IMR-90 (cell line): Measurements from ENCODE around the gene ZNF785. TPM values are rescaled to one million over a fixed set of nuclear protein-coding genes. Genes with fewer than 3 reads are reported as not detected.
"Not testable (repeated sequence)": the region's sequence is repeated elsewhere in the genome, so short reads cannot be mapped to it uniquely, and the experiment has no call there.

Experiments
- ATAC-seq: fragments of 200-7000 bp; cut with Tn5 transposase; 2 replicates; pipeline ENCODE4 v1.9.1; 2020; ENCODE audit warnings: low read depth, mild to moderate bottlenecking, moderate library complexity
- BruUV-seq: library from RNA; stranded (reverse); fragments of 400-500 nt; replicated peaks from 2 replicates; lab custom pipeline; 2021; lab: Mats Ljungman, UMichigan
- CTCF ChIA-PET: fragments of 300-600 bp; formaldehyde crosslinking; extraction: SDS; loops from one replicate; lab custom pipeline; 2021; ENCODE audit warnings: antibody characterized with exemption; lab: Yijun Ruan, JAX
- POLR2A ChIA-PET: fragments of 300-600 bp; sonication (Branson Sonifier 250); formaldehyde crosslinking; loops from one replicate; lab custom pipeline; 2022; ENCODE audit warnings: antibody characterized with exemption; ENCODE audit not compliant: unreplicated experiment; lab: Charles Lee
- DNase-seq: peaks from one replicate; pipeline ENCODE4 v3.0.0; 2013
- H2AFZ ChIP-seq: replicated peaks from 2 replicates; pipeline ENCODE3; 2013; ENCODE audit warnings: low read length, mild to moderate bottlenecking; ENCODE audit not compliant: poor library complexity
- H2AK5ac ChIP-seq: 2 replicates; pipeline ENCODE4 v1.6.1; 2013; ENCODE audit warnings: low read depth, low read length, inconsistent platforms
- H2AK9ac ChIP-seq: replicated peaks from 2 replicates; pipeline ENCODE3; 2013; ENCODE audit warnings: mild to moderate bottlenecking, low read depth, low read length, moderate library complexity; ENCODE audit not compliant: poor library complexity
- H2BK120ac ChIP-seq: 2 replicates; pipeline ENCODE4 v1.6.1; 2013; ENCODE audit warnings: low read depth, low read length, inconsistent platforms
- H2BK15ac ChIP-seq: 3 replicates; pipeline ENCODE4 v1.6.1; 2013; ENCODE audit warnings: low read depth, low read length, inconsistent platforms
- H2BK20ac ChIP-seq: 2 replicates; pipeline ENCODE4 v1.6.1; 2013; ENCODE audit warnings: low read depth, mild to moderate bottlenecking, inconsistent platforms, low read length, moderate library complexity
- H2BK5ac ChIP-seq: 2 replicates; pipeline ENCODE4 v1.6.1; 2013; ENCODE audit warnings: mild to moderate bottlenecking, low read depth, low read length, inconsistent platforms; ENCODE audit not compliant: poor library complexity, severe bottlenecking
- H3K14ac ChIP-seq: replicated peaks from 2 replicates; pipeline ENCODE4 v1.6.1; 2013; ENCODE audit warnings: low read depth, low read length, inconsistent platforms
- H3K18ac ChIP-seq: 2 replicates; pipeline ENCODE4 v1.6.1; 2013; ENCODE audit warnings: low read depth, low read length, control low read depth
- H3K23ac ChIP-seq: 2 replicates; pipeline ENCODE4 v1.6.1; 2013; ENCODE audit warnings: low read depth, low read length, inconsistent platforms
- H3K27ac ChIP-seq: 2 replicates; pipeline ENCODE4 v1.5.1; 2013; ENCODE audit warnings: mild to moderate bottlenecking, control low read depth, low read length; ENCODE audit not compliant: insufficient read depth
- H3K27me3 ChIP-seq: 2 replicates; pipeline ENCODE4 v1.6.1; 2013; ENCODE audit warnings: low read length; ENCODE audit not compliant: control insufficient read depth, insufficient read depth
- H3K36me3 ChIP-seq: 2 replicates; pipeline ENCODE4 v1.6.1; 2013; ENCODE audit warnings: low read length, mixed read lengths; ENCODE audit not compliant: control insufficient read depth, insufficient read depth
- H3K4ac ChIP-seq: 2 replicates; pipeline ENCODE4 v1.6.1; 2013; ENCODE audit warnings: low read depth, low read length, inconsistent platforms
- H3K4me1 ChIP-seq: 2 replicates; pipeline ENCODE4 v1.6.1; 2013; ENCODE audit warnings: low read length, mixed read lengths; ENCODE audit not compliant: control insufficient read depth, insufficient read depth
- H3K4me2 ChIP-seq: 2 replicates; pipeline ENCODE4 v1.6.1; 2013; ENCODE audit warnings: low read depth, mild to moderate bottlenecking, control low read depth, low read length, moderate library complexity
- H3K4me3 ChIP-seq: 2 replicates; pipeline ENCODE4 v1.5.1; 2013; ENCODE audit warnings: low read depth, mild to moderate bottlenecking, control low read depth, low read length, moderate library complexity; ENCODE audit not compliant: insufficient read depth
- H3K56ac ChIP-seq: 2 replicates; pipeline ENCODE4 v1.6.1; 2013; ENCODE audit warnings: low read length, inconsistent platforms; ENCODE audit not compliant: insufficient read depth; ENCODE audit errors: extremely low read depth
- H3K79me1 ChIP-seq, 2 experiments: 2 replicates each; pipeline ENCODE4 v1.6.1; 2013; ENCODE audit warnings: low read length in 2 of 2, inconsistent platforms in 1 of 2, low read depth in 1 of 2
- H3K9ac ChIP-seq: 2 replicates; pipeline ENCODE4 v1.6.1; 2013; ENCODE audit warnings: low read depth, low read length, control low read depth
- H3K9me1 ChIP-seq: 2 replicates; pipeline ENCODE4 v1.6.1; 2013; ENCODE audit warnings: low read length, inconsistent platforms; ENCODE audit not compliant: insufficient read depth
- H3K9me3 ChIP-seq: 2 replicates; pipeline ENCODE4 v1.6.1; 2013; ENCODE audit warnings: low read length; ENCODE audit not compliant: control insufficient read depth, insufficient read depth
- H4K20me1 ChIP-seq: 2 replicates; pipeline ENCODE4 v1.6.1; 2013; ENCODE audit warnings: low read length, inconsistent platforms; ENCODE audit not compliant: insufficient read depth
- H4K5ac ChIP-seq: 2 replicates; pipeline ENCODE4 v1.6.1; 2013; ENCODE audit warnings: mild to moderate bottlenecking, low read depth, low read length, control low read depth
- H4K8ac ChIP-seq, 2 experiments: 2 replicates each; pipeline ENCODE4 v1.6.1; 2013; ENCODE audit warnings: low read depth in 2 of 2, low read length in 2 of 2, control low read depth in 1 of 2, inconsistent platforms in 1 of 2
- H4K91ac ChIP-seq: 2 replicates; pipeline ENCODE4 v1.6.1; 2013; ENCODE audit warnings: low read depth, low read length, inconsistent platforms; ENCODE audit not compliant: insufficient read depth
- NFE2L2 ChIP-seq: fragments of 150-350 bp; IDR thresholded peaks from 2 replicates; pipeline ENCODE4 v1.6.1; 2016; ENCODE audit warnings: low read depth, mild to moderate bottlenecking, low read length
- POLR2A ChIP-seq: IDR thresholded peaks from 2 replicates; pipeline ENCODE4 v1.6.1; 2012; ENCODE audit warnings: mild to moderate bottlenecking, low read depth, low read length
- RAD21 ChIP-seq: IDR thresholded peaks from 2 replicates; pipeline ENCODE4 v1.6.1; 2012; ENCODE audit warnings: low read length, improper control_type of control experiment
- RFX5 ChIP-seq: IDR thresholded peaks from 2 replicates; pipeline ENCODE4 v1.8.0; 2012; ENCODE audit warnings: low read depth, mild to moderate bottlenecking, low read length, moderate library complexity
- WGBS, 2 experiments: methylation state at CpG; one replicate each; pipeline versions ENCODE4 v1.1.5 to v1.1.7; 2013; ENCODE audit warnings: missing lambda C conversion rate in 2 of 2; ENCODE audit not compliant: insufficient read length in 1 of 2; ENCODE audit errors: extremely low coverage in 2 of 2; 5-methylcytosine and 5-hydroxymethylcytosine counted together
- dilution Hi-C: fragments of 300-500 bp; cut with HindIII; formaldehyde crosslinking; loops from one replicate; pipeline ENCODE4 v1.14.3; 2018; ENCODE audit warnings: low sequenced_read_pairs; ENCODE audit not compliant: unreplicated experiment
- in situ Hi-C: fragments of 300-500 bp; cut with MboI; formaldehyde crosslinking; loops from 3 replicates; pipeline ENCODE4 v1.14.3; 2019; ENCODE audit warnings: low sequenced_read_pairs, inconsistent platforms, mixed read lengths
- intact Hi-C: fragments of 100-400 bp; cut with micrococcal nuclease; formaldehyde crosslinking; loops from 2 replicates; pipeline ENCODE4 v1.10.0; 2022
- polyA plus RNA-seq, 3 experiments: library from polyadenylated mRNA; depleted of rRNA; stranded (reverse); fragments of >200 nt; gene quantifications; 2 replicates each; pipeline ENCODE4 v1.2.3, GENCODE V29; 2012; ENCODE audit warnings: low replicate concordance in 1 of 3
- total RNA-seq: library from RNA; depleted of rRNA; stranded (reverse); fragments of >200 nt; gene quantifications from 2 replicates; pipeline ENCODE4 v1.2.3, GENCODE V29; 2012

ZNF785 gene
- total and polyA plus RNA-seq, 2 of the 4 experiments (the other 2 are of a cell fraction) = 2.9 to 4.0 TPM

- POLR2A ChIA-PET = no interaction called here
Measured at GRCh38 chr16:30592871-30593270, 7.4 kb upstream of the ZNF785 start.

GRCh38 chr16:30590869-30591268, 5.4 kb upstream of the ZNF785 start:
- intact Hi-C loops, H4K20me1 ChIP-seq, H3K9me3 ChIP-seq, H4K5ac ChIP-seq, H3K4ac ChIP-seq, ATAC-seq, in situ Hi-C loops, H3K27ac ChIP-seq, H3K23ac ChIP-seq, H4K91ac ChIP-seq, BruUV-seq, H2BK5ac ChIP-seq, H3K4me1 ChIP-seq, H3K4me3 ChIP-seq, H2AK9ac ChIP-seq, H3K36me3 ChIP-seq, H2AFZ ChIP-seq, H4K8ac ChIP-seq, H3K4me2 ChIP-seq, H3K56ac ChIP-seq, DNase-seq, H3K9ac ChIP-seq, POLR2A ChIA-PET, dilution Hi-C loops, H2BK15ac ChIP-seq, H3K27me3 ChIP-seq, H3K14ac ChIP-seq, H2BK20ac ChIP-seq, H2BK120ac ChIP-seq, H2AK5ac ChIP-seq, H3K9me1 ChIP-seq, H3K18ac ChIP-seq: not testable (repeated sequence)
- WGBS, 2 experiments = no CpG with 5 or more reads among the region's 9 CpGs
- CTCF ChIA-PET = interaction anchor here (0.7 kb wide), 1 partner anchor 54 kb away, joined by 7 read pairs; no protein-coding TSS in a partner anchor
- peaks cover 8 to 15% of the 10 kb centered on the region in 2 experiments; a peak in 2 of 4 replicates for H3K79me1 ChIP-seq

More at GRCh38 chr16:30592871-30593270, 7.4 kb upstream of the ZNF785 start:
- Histone ChIP-seq H4K20me1 (no peaks in the 10 kb centered on the region), H4K8ac (no peak overlapping the region), H3K14ac (no peak overlapping the region), H2BK15ac (no peak overlapping the region), H3K56ac (no peak overlapping the region), H3K9me1 (no peaks in the 10 kb centered on the region), H3K4ac (no peak overlapping the region), H4K5ac (no peak overlapping the region), H3K36me3 (no peaks in the 10 kb centered on the region), H3K4me3 (no peak overlapping the region), H3K27ac (no peak overlapping the region), H3K79me1 (no peaks in the 10 kb centered on the region; a peak in 1 of 4 replicates), H2AK5ac (no peak overlapping the region), H2BK5ac (no peak overlapping the region), H3K27me3 (no peaks in the 10 kb centered on the region), H3K18ac (no peak overlapping the region), H3K4me2 (no peak overlapping the region), H2BK120ac (no peak overlapping the region), H3K9ac (no peak overlapping the region), H3K9me3 (no peaks in the 10 kb centered on the region), H4K91ac (no peak overlapping the region), H2AK9ac (no peak overlapping the region), H3K4me1 (no peaks in the 10 kb centered on the region), H3K23ac (no peak overlapping the region), H2BK20ac (no peak overlapping the region), H2AFZ (no peak overlapping the region)
- ATAC-seq = no peak
- CTCF ChIA-PET = interaction anchor here (0.6 kb wide), 1 partner anchor 66 kb away, joined by 3 read pairs; no protein-coding TSS in a partner anchor
- no peak for DNase-seq
- in situ Hi-C loops (no loop called here), intact Hi-C loops (no loop called here), dilution Hi-C loops (no loop called here)
- TF ChIP-seq RFX5 = no peak
- no peak for TF ChIP-seq POLR2A
- no peak for TF ChIP-seq RAD21
- no peak for TF ChIP-seq NFE2L2
- BruUV-seq = no TSS peak
- WGBS, 2 experiments = no CpG with 5 or more reads among the region's 4 CpGs
